ENCODE results near the gene MYL2.

Gene MYL2

GRCh38 chr12:110888256-110888991 lies 32.0 kb downstream of the MYL2 start:
- no peak for DNase-seq

- no peak for DNase-seq
These were observed 35.1 kb downstream of the MYL2 start for GRCh38 chr12:110885152-110885840.

DNA sequence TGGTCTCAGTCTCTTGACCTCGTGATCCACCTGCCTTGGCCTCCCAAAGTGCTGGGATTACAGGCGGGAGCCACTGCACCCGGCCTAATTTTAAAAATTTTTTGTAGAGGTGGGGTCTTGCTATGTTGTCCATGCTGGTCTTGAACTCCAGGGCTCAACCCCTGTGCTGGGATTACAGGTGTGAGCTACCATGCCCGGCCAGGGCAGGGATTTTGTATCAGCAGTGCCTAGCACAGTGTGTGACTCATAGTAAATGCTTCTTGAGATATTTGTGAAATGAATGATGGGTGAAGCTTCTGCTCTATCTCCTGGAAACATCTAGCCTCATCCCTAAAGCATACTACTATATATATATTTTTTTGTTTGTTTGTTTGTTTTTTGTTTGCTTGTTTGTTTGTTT lies 37.1 kb downstream of the MYL2 start:
- DNase-seq, result no peak

DNA sequence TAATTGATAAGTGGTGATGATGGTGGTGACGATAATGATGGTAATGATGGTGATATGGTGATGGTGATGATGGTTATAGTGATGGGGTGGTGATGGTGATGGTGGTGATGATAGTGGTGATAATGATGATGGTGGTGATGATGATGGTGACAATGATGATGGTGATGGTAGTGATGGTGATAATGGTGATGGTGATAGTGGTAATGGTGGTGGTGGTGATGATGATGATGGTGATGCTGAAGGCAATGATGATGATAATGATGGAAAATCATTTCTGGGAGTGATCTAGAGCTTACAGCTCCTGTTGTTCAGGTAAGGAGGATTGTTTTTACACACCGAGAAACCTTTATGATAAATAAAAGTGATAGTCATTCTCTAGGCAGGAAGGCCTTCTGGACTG lies 39.7 kb downstream of the MYL2 start:
- DNase-seq, result no peak

- DNase-seq, result no peak
These were observed 45.6 kb downstream of the MYL2 start for GRCh38 chr12:110874781-110875180.

- no peak for DNase-seq
These were observed 46.0 kb downstream of the MYL2 start for GRCh38 chr12:110874351-110874750.

DNA sequence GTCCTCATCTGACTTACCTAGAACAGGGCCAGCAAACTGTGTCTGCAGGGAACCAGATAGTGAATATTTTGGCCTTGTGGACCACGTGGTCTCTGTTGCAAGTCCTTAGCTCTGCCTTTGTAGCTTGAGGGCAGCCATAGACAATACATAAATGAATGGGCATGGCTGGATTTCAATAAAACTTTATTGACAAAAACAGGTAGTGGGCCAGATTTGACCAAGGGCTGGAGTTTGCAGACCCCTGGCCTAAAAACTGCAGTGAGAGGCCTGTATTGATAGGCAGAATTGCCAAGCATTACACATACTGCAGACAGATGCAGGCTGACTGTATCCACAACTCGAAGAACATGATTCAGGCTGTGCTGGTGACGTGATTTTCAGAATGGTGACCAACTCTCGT lies 48.3 kb downstream of the MYL2 start:
- DNase-seq, result no peak

GRCh38 chr12:110869803-110870202 lies 50.6 kb downstream of the MYL2 start:
- no peak for DNase-seq

- DNase-seq, result no peak
These were observed 51.4 kb downstream of the MYL2 start for GRCh38 chr12:110869026-110869425.

- no peak for DNase-seq
These were observed 54.9 kb downstream of the MYL2 start for GRCh38 chr12:110865521-110865920.

DNA sequence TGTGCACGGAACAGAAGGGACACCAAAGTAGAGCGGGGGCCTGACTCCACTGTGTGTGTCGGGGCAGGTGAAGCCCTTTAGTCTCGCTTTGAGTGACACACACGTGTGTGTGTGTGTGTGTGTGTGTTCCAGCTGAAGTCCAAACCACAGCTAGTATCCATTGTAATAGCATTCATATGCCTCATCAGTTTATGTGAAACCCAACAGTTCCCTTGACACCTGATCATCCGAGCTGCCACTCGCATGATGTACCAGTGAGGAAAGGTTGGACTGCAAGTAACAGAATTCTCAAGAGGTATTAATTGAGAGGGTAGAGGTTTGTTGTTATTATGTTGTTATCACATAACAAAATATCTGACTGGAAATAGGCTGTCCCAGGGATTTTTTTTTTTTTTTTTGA lies 57.2 kb downstream of the MYL2 start:
- DNase-seq, result no peak

DNA sequence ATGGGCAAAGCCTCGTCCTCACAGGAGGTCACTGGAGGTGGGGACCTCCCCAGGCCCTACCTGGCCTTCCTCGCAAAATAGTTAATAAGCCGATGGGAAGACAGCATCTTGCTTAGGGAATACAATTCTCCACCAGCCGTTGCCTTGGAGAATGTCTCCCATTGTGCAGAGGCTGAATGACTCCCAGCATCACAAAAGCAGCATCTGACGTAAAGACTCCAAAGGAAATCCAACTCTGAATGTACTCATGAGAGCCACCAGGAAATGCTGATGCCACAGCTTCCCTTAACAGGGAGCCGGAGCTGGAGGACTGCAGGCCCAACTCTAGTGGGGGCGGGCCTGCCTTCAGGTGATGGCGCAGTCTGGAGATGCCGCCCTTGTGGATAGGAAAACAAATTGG lies 58.0 kb downstream of the MYL2 start:
- DNase-seq, result no peak

GRCh38 chr12:110861729-110862128 lies 58.6 kb downstream of the MYL2 start:
- DNase-seq, result no peak

Data from T1000 (cell line).